HuH-7.5 (cell line): Measurements from ENCODE around the gene VWA8.

Source experiments
- DNase-seq: peaks from one replicate; pipeline ENCODE4 v3.0.0; 2011; ENCODE audit warnings: low spot score

VWA8 gene

DNA sequence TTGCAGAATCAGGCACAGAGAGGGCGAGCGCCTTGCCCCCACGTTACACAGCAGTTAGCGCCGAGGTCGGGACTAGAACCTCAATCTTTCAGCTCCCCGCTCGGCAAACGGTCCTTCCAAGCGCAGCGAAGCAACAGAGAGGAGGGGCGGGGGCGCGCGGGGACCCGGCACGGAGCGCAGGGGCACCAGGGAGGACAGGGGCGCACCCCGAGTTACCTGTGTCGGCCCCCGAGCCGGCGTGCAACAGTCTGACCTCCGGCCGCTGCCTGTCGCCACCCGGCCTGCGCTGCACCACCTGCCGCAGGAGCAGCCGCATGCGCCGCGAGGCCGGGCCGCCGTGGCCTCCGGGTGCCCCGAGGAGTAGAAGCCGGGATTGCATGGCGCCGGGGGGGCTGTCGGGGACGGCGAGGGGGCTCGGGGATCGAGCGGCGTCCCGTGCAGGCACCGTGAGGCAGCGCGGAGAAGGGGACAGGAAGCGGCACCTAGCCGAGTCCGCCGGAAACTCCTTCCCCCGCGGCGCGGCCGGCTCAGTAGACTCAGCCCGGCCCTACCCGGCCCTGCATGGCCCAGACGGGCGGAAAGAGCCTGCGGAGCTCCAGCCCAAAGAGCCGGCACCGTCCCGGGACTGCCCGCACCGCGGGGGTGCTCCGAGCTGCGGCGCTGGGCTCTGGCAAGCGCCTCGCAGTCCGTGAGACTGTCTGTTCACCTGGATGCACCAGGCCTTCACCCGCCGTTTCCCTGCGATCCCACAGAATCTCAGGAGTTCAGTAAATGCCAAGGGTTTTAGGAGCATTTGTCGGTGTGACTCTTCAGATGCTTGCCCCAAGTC lies at the start of gene VWA8:
Gene VWA8, minus strand, starts transcription at position 473 of the 829 bp plus-strand sequence. Its CDS starts 94 bp downstream, at position 379.
- peak; percentile 47 for DNase-seq

GRCh38 chr13:42009057-42009456 lies 48.1 kb upstream of the VWA8 start:
- DNase-seq = no peak

GRCh38 chr13:42007844-42008243 lies 46.9 kb upstream of the VWA8 start:
- no peak for DNase-seq

- DNase-seq = no peak
Measured at GRCh38 chr13:42002066-42002465, 41.2 kb upstream of the VWA8 start.

DNA sequence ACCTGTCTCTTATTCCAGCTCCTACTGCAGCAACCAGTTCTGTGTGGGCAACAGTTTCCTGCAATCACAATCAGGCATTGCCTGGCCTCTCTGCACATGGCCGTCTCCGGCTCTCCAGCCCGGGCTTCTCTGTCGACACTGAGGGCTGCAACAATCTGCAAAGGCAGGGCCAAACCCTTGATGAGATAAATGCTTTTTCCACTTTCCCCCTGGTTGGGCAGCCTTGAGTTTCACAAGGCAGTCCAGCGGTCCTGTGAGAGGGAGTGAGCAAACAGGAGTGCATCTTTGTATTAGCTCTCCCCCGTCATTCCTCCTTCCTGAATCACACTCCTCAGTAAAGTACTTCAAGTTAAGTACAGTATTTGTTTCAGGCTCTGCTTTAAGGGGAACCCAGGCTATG lies 40.7 kb upstream of the VWA8 start:
- DNase-seq = no peak

DNA sequence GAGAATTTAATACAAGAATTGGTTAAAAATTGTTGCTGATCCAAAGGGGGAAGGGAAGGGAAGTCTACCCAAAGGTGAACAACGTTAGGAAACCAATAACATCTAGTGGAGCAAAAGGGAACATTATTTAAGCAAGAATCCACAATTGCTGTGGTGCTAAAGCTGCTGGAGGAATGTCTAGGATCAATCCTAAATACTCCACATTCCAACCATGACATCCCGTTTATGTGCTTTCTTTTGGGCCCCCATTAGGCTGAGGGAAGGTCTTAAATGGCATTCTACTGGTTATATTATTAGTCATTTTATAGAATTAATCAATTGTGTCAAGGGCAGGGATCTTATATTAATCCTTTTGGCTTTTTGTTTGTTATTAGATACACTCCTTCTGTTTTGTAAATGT lies 39.9 kb upstream of the VWA8 start:
- no peak for DNase-seq

DNA sequence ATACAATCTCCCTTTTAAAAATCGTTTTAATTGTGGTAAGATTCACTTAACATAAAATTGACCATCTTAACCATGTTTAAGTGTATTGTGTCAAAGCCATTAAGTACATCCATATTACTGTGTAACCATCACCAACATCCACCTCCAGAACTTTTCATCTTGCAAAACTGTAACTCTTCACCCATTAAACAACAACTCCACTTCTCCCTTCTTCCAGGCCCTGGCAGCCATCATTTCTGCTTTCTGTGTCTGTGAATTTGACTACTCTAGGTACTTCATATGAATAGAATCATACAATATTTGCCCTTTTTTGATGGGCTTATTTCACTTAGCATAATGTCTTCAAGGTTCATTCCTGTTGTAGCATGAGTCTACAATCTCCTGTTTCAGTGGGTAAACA lies 36.5 kb upstream of the VWA8 start:
- DNase-seq = no peak

- DNase-seq = no peak
Measured at GRCh38 chr13:41995946-41996345, 35.0 kb upstream of the VWA8 start.

DNA sequence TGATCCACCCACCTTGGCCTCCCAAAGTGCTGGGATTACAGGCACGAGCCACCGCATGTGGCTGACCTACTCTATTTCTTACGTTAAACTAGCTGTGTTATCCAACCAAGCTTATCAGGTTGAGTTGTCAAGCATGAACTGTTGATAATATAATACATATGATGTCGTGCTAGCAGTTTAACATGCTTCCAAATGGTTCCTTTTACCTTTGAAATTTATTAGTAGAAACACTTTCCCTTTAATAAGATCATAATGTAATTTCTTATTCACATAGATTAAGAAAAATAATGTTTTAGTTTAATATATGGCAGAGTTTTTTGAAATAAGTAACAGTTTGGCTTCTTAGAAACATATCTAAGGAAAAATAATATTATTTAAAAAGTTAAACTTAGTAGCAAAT lies 34.4 kb upstream of the VWA8 start:
- DNase-seq = no peak

DNA sequence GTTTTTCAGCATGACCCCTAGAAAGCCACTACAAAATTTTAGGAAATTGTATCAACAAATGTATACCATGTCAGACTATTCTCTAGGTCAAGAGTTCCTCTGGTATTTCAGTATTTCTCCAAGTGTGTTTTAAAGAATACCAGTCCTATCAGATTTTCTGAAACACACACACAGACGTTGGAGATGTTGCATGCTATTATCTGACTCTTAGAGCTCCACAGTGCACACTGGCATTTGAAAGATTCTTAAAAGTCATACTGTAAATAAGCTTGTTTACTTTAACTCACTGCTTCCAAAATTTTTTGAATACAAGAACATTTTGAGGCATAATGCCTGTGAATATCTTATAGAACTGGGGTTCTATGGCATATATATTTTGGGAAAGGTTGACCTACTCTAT lies 33.8 kb upstream of the VWA8 start:
- DNase-seq = no peak

- DNase-seq = no peak
Measured at GRCh38 chr13:41991936-41992335, 31.0 kb upstream of the VWA8 start.

DNA sequence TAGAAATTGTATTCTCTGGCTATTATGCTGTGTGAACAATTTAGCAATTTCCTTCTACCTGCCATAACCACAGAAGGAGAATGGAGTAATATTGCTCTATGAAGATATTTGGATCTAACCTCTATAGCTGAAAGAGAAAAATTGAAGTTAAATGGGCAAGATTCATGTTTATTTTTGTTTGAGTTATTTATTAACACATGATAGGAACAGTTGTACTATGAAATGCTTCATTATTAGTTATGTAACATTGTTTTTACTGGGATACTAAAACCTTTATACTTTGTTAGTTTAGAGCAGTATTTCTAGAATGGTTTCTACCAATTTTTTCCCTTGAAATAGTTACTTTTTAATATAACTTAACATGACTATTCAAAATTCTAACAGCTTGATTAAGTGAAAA lies 27.3 kb upstream of the VWA8 start:
- no peak for DNase-seq

DNA sequence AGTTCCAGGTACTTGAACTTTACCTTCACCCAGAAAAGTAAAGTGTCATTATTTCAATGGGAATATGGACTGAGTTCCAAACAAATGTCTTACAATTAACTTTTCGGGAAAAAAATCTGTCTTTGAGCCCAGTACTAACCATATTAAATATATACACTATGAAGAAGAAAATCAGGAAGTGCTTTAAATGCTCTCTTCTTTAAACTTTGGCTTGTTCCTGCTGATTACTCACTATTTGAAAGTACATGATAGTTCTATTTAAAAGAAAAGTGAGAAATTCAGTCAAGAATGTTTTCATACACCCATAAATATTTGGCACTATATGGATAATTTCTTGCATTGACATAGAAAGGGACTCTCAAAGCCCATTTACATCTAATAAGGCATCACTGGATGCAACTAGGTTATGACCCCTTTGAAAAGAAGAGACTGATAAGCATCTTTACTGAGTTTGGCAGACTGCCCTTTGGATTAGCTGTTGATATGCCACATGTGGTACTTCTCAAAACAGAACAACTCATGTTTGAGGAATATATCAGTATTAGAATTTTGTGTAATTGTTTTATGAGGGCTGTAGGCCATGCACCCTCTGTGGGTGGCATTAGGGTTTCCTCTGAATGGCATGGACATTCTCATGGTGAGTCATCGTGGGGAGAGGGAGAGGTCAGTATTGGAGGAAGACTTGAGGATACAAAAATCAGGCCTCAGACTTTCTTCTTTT lies 25.0 kb upstream of the VWA8 start:
- DNase-seq = no peak

DNA sequence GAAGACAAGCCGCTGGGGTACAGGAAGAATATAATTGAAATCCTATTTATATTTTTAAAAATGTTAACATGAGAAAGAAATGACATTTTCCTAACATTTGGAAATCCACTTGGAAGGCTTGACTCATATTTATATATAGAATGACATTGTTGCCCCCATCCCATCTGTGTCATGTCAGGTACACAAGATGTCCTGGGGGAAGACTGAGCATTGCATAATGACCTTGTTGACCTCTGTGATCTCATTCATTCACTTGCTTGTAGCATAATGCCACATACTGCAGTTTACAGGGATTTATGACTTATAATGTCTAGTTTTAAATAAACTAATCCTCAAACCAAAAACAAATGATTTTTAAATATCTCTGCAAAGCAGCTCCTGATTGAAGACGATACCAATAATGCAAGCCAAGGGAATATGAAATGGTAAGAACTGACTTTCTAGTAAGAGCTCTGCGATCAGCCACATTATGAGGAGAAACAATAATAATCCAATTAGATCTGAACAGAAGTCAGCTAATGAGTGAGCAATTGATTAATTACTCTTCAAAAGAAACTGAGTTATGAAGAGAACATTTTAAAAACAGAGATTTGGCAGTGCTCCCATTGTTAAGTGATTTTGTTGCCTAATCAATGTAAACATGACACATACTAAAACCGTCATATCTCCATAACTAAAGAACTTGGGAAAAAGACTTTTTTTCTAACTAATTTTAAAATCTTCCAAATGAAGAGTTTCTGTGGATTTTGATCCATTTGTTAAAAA lies 21.2 kb upstream of the VWA8 start:
- peak; percentile 27 for DNase-seq

DNA sequence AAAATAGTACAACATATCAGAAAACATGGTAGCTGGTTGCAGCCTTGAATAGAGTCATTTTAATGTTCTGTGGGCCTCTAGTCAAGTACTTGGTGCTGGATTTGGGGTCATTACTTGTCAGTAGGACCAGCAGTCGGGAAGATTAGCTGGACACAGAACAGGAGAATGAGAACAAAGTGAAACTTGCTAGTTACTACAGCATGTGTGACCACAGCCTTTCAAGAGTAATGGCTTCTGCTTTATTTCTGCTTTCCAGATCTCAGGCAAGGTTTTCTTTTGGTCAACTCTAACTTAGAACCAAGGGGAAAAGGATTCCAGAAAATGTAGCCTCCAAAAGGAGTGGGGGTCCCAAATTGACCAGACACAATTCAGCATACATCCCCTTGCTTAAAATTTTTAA lies 17.1 kb upstream of the VWA8 start:
- no peak for DNase-seq

GRCh38 chr13:41976476-41976875 lies 15.6 kb upstream of the VWA8 start:
- no peak for DNase-seq

DNA sequence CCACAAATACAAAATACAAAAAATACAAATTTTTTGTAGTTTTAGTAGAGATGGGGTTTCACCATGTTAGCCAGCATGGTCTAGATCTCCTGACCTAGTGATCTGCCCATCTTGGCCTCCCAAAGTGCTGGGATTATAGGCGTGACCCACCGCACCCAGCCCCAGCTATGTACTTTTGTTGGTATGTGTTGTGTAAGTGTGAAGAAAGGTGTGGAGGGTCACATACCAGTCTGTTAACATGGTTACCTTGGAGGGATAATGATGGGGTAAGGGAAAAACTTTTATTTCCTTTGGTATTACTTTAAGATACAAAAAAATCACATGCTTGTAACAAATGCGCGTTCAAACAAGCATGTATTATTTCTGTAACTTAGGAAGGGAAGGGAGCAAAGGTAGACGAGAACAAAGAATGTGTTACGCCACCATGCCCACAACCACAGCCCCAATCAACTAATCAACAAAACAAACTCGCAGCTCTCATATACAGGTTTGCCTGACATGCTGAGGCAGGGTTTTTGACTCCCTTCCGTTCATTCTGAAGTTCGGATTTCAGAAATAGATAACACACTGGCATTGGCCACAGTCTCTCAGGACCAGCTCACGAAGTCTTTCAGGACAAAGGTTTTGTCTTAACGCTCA lies 13.5 kb upstream of the VWA8 start:
- no peak for DNase-seq

GRCh38 chr13:41973247-41973741 lies 12.4 kb upstream of the VWA8 start:
- DNase-seq = no peak

DNA sequence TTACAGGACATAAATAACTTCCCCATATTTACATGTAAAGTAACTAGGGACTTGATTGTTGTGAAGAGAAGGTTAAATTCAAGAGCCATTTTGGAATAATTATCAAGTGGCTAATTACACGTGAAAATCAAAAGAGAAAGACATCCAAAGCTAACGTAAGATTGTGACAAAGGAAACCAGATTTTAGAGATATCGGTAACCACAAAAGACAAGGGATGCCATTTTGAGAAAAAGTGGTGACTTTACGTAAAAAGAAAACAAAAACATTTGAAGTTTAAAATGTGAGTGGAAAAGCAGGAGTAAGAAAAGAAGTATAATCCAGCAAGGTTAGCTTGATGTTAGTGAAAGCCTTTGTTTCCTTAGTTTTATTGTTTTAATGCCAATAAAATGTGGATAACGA lies 10.9 kb upstream of the VWA8 start:
- no peak for DNase-seq

GRCh38 chr13:41970918-41971317 lies 10.0 kb upstream of the VWA8 start:
- no peak for DNase-seq

GRCh38 chr13:41970022-41970421 lies 9.1 kb upstream of the VWA8 start:
- DNase-seq = no peak

GRCh38 chr13:41969072-41969471 lies 8.2 kb upstream of the VWA8 start:
- DNase-seq = no peak
